Right atrium auricular region (tissue), 2 donors: ENCODE measurements around the gene NEDD4L. TPM values are rescaled to one million over a fixed set of nuclear protein-coding genes. Genes with fewer than 3 reads are reported as not detected.

Source experiments
- DNase-seq: peaks from one replicate; pipeline ENCODE4 v3.0.0-alpha.2; 2019; ENCODE audit warnings: low spot score
- H3K27ac ChIP-seq, 2 donors: fragments of 200-600 bp; sonication (generic); 1 replicate in 1 of 2; 2 replicates in 1 of 2; pipeline ENCODE4 v1.5.1; 2016 to 2019
- H3K27me3 ChIP-seq, 2 donors: fragments of 200-600 bp; sonication (generic); one replicate each; pipeline versions ENCODE4 v1.5.1 to v1.6.0; 2017 to 2019
- H3K36me3 ChIP-seq: fragments of 200-600 bp; sonication (generic); one replicate; pipeline ENCODE4 v1.5.1; 2016
- H3K4me1 ChIP-seq, 2 donors: fragments of 200-600 bp; sonication (generic); one replicate each; pipeline versions ENCODE4 v1.5.1 to v1.6.0; 2017 to 2019
- H3K4me3 ChIP-seq, 2 donors: fragments of 200-600 bp; sonication (generic); 1 replicate in 1 of 2; 2 replicates in 1 of 2; pipeline ENCODE4 v1.5.1; 2017 to 2019; ENCODE audit warnings: mild to moderate bottlenecking in 1 of 2, moderate library complexity in 1 of 2
- H3K9me3 ChIP-seq, 2 donors: fragments of 200-600 bp; sonication (generic); one replicate each; pipeline ENCODE4 v1.5.1; 2019
- total RNA-seq, 2 donors: library from RNA; depleted of rRNA; stranded (reverse); fragments of >200 nt; gene quantifications; one replicate each; pipeline ENCODE4 v1.1.0, GENCODE V29; 2016
- TF ChIP-seq, protein P1 (sequence below), 2 donors: fragments of 200-600 bp; sonication (generic); IDR thresholded peaks; one replicate each; pipeline ENCODE4 v1.5.1; 2019; ENCODE audit warnings: antibody characterized with exemption in 2 of 2

The NEDD4L gene
- total RNA-seq, 2 donors from 2014 or later: 45.0 to 68.0 TPM

DNA sequence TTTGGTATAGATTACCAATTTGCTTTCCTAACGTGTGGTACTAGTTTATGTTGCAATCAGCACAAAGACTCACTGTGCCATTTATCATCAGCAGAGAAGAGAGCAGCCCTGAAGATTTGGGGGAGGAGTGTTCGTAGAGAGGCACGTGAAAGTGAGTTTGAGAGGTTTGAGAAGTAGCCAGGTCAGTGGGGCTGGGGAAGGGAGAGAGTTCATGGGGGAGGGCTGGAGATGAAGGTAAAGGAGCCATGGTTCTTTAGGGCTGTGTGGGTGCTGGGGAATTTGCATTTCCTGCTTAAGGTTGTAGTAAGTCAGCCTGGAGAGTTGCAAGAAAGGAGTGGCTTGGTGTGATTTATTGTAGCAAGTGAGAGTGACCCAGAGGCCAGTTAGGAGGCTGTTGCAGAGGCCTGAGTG lies 172.1 kb downstream of the NEDD4L start:
- H3K4me3 ChIP-seq: no peak overlapping the region
- no peak for DNase-seq
- no peaks in the 10 kb centered on the region for H3K27me3 ChIP-seq
- H3K36me3 ChIP-seq: no peaks in the 10 kb centered on the region
- H3K4me1 ChIP-seq: no peaks in the 10 kb centered on the region
- no peak overlapping the region for H3K27ac ChIP-seq
- TF ChIP-seq, protein P1, sequence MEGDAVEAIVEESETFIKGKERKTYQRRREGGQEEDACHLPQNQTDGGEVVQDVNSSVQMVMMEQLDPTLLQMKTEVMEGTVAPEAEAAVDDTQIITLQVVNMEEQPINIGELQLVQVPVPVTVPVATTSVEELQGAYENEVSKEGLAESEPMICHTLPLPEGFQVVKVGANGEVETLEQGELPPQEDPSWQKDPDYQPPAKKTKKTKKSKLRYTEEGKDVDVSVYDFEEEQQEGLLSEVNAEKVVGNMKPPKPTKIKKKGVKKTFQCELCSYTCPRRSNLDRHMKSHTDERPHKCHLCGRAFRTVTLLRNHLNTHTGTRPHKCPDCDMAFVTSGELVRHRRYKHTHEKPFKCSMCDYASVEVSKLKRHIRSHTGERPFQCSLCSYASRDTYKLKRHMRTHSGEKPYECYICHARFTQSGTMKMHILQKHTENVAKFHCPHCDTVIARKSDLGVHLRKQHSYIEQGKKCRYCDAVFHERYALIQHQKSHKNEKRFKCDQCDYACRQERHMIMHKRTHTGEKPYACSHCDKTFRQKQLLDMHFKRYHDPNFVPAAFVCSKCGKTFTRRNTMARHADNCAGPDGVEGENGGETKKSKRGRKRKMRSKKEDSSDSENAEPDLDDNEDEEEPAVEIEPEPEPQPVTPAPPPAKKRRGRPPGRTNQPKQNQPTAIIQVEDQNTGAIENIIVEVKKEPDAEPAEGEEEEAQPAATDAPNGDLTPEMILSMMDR (IDR thresholded peaks at IDR 0.05): no peak
- H3K9me3 ChIP-seq: no peaks in the 10 kb centered on the region

GRCh38 chr18:58217052-58217451 lies 173.0 kb downstream of the NEDD4L start:
- no peaks in the 10 kb centered on the region for H3K9me3 ChIP-seq
- H3K27me3 ChIP-seq: no peaks in the 10 kb centered on the region
- no peak overlapping the region for H3K4me3 ChIP-seq
- DNase-seq: no peak
- TF ChIP-seq, protein P1 (IDR thresholded peaks at IDR 0.05): no peak
- H3K4me1 ChIP-seq: no peaks in the 10 kb centered on the region
- no peak overlapping the region for H3K27ac ChIP-seq
- no peaks in the 10 kb centered on the region for H3K36me3 ChIP-seq

DNA sequence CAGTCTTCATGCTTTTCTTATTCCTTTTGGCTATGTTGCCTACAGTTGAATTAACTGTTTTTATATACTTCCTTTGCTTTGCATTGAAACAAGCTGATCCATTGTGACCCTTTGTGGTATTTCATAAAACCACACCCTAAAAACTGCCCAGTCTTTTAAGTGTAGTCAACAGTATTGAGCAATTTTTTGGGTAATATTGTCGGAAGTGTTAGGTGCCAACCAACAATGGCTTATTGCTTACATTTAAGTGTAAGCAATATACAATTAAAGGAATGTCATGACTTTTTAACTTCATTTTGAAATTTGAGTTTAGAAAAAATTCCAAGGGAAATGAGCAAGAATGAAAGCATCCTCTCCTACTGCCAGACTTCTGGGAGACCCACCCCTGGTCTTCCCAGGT lies 174.1 kb downstream of the NEDD4L start:
- H3K27me3 ChIP-seq: no peaks in the 10 kb centered on the region

DNA sequence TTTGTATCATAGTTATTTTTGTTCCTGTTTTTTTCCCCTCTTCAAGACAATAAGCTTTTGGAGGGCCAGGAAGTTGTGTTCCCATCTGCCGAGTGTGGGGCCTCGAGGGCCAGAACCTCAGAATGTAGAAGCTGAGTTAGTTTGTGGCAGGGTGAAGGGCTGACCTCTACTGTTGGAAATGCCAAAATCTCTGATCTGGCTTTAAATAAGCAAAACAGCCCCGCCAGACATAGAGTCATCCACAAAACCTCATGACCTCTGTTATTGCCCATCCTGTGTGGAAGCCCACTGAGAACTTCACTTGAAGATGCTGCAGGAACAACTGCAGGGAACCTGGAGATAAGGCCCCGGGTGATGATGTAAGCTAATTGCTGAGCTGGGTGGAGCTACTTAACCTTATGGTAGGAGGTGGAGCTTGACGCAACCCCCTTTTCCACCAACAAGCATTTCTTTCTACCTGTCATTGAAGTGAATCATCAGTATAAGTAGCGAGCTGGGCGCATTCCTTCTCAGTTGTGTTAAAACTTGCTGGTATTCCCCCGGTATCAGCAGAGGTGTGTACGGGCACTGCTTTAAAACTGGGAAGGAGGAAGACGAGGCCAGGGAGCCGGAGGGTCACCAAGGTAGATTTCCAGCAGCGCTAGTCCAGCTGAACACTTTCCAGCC lies 177.2 kb downstream of the NEDD4L start:
- Histone ChIP-seq H3K27ac (no peak overlapping the region), H3K4me1 (peaks cover 0 to 21% of the 10 kb centered on the region in 2 donors), H3K9me3 (no peaks in the 10 kb centered on the region), H3K27me3 (no peaks in the 10 kb centered on the region), H3K4me3 (no peak overlapping the region), H3K36me3 (no peaks in the 10 kb centered on the region)
- TF ChIP-seq, protein P1 (IDR thresholded peaks at IDR 0.05): no peak
- no peak for DNase-seq

More for the DNA sequence above, 174.1 kb downstream of the NEDD4L start:
- H3K4me1 ChIP-seq: peaks cover 0 to under 1% of the 10 kb centered on the region in 2 donors
- no peaks in the 10 kb centered on the region for H3K9me3 ChIP-seq
- no peaks in the 10 kb centered on the region for H3K36me3 ChIP-seq
- no peak overlapping the region for H3K4me3 ChIP-seq
- H3K27ac ChIP-seq: no peak overlapping the region
- TF ChIP-seq, protein P1 (IDR thresholded peaks at IDR 0.05): no peak
- DNase-seq: no peak

DNA sequence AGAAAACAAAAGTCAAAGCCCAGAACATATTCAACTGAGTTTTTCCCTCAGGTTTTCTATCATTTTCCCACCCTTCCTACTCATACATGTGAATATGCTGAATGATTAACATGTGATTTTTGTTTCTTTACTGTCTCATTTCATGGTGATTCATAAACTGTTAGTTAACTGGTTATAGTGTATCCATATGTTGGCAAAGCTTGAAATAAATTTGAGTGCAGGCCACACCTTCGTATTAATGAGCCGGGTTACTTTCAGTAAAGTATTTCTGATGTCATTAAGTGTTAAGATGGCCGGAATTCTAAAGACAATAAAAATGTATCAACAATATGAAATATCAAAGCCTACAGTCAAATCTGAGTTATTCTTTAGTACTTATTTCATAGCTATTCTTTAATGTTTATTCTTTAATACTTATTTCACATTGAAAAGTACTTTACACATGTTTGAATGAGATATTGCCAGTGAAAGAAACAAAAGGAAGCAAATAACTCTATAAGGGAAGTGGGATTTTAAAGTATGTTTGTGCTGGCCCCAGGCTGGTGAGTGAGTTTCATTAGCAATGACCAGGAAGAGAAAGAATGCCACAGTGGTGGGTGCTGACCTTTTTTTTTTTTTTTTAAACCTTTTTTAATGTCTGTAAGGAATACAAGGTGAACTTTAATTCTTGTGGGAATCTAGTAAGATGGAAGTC lies 178.6 kb downstream of the NEDD4L start:
- H3K27ac ChIP-seq: no peak overlapping the region
- no peaks in the 10 kb centered on the region for H3K9me3 ChIP-seq
- H3K36me3 ChIP-seq: no peaks in the 10 kb centered on the region
- no peak for DNase-seq
- TF ChIP-seq, protein P1 (IDR thresholded peaks at IDR 0.05): no peak
- H3K27me3 ChIP-seq: no peaks in the 10 kb centered on the region
- H3K4me1 ChIP-seq: peaks cover 0 to 21% of the 10 kb centered on the region in 2 donors
- H3K4me3 ChIP-seq: no peak overlapping the region
